ENCODE results near the gene NUCB2. TPM values are rescaled to one million over a fixed set of nuclear protein-coding genes. Genes with fewer than 3 reads are reported as not detected.
"Not testable (repeated sequence)": the region's sequence is repeated elsewhere in the genome, so short reads cannot be mapped to it uniquely, and the experiment has no call there.

Gene NUCB2
- total and polyA plus RNA-seq, 2 of the 8 experiments (the other 6 are each of a cell fraction or from before 2014, with no cell fraction given) = 9.0 to 34.2 TPM

DNA sequence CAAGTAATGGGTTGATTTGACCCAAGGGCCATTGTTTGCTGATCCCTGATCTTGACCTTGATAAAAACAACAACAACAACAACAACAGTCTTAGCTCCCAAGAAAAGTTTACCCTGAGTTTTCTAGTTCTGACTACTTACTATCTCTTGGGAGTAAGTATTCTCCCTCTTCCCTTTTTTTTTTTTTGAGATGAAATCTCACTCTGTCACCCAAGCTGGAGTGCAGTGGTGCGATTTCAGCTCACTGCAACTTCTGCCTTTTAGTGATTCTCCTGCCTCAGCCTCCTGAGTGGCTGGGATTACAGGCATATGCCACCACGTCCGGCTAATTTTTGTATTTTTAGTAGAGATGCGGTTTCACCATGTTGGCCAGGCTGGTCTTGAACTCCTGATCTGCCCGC lies 8.0 kb upstream of the NUCB2 start:
- CTCF ChIA-PET (ENCODE audit: partially characterized antibody) = interaction anchor here (0.7 kb wide), 1 partner anchor 238 kb away, joined by 3 read pairs; no protein-coding TSS in a partner anchor
- H3K14ac ChIP-seq (ENCODE audit: insufficient read length); H3K79me1 ChIP-seq (ENCODE audit: low read depth, low read length): not testable (repeated sequence)

More for the DNA sequence above, 8.0 kb upstream of the NUCB2 start:
- H3K36me3 ChIP-seq (ENCODE audit: control insufficient read depth in 2 of 4, insufficient read depth in 4 of 4, low read length in 3 of 4); POLR2A ChIA-PET (ENCODE audit: partially characterized antibody); H3K79me2 ChIP-seq (ENCODE audit: control insufficient read depth in 1 of 2, insufficient read depth in 2 of 2, low read length in 2 of 2); H3K23ac ChIP-seq (ENCODE audit: insufficient read length); H2BK20ac ChIP-seq (ENCODE audit: low read length); H3K27ac ChIP-seq (ENCODE audit: low read depth, low read length); H2BK5ac ChIP-seq (ENCODE audit: low read depth, low read length); H3K4me1 ChIP-seq (replicated peaks in 1 of 4; ENCODE audit: control insufficient read depth in 3 of 4, insufficient read depth in 4 of 4, low read length in 3 of 4); DNase-seq (ENCODE audit: low read depth in 1 of 2, low spot score in 2 of 2); H3K27me3 ChIP-seq (replicated peaks in 1 of 4; ENCODE audit: control insufficient read depth in 3 of 4, extremely low read depth in 1 of 4, insufficient read depth in 3 of 4, low read length in 3 of 4); H3K56ac ChIP-seq (replicated peaks; ENCODE audit: insufficient read length, low read depth, low read length); H3K9me3 ChIP-seq (ENCODE audit: insufficient read depth in 2 of 2, low read depth in 1 of 2, low read length in 1 of 2); FAIRE-seq; H3K23me2 ChIP-seq (ENCODE audit: low read depth, low read length); H3K4me2 ChIP-seq (ENCODE audit: insufficient read depth in 1 of 2, low read depth in 2 of 2, low read length in 2 of 2); H3K4me3 ChIP-seq (ENCODE audit: extremely low read depth in 1 of 4, insufficient read depth in 2 of 4, low read depth in 3 of 4, low read length in 4 of 4); H4K5ac ChIP-seq (ENCODE audit: insufficient read length, low read depth, low read length); H4K8ac ChIP-seq (ENCODE audit: extremely low read depth, insufficient read depth, low read length); H3K9ac ChIP-seq (replicated peaks in 1 of 4; ENCODE audit: extremely low read depth in 1 of 4, low read depth in 3 of 4, low read length in 3 of 4); H2AFZ ChIP-seq (ENCODE audit: low read length); H2BK120ac ChIP-seq (replicated peaks; ENCODE audit: low read depth, low read length); H2BK12ac ChIP-seq (ENCODE audit: low read depth, low read length); H2BK15ac ChIP-seq (ENCODE audit: low read length); H2AK5ac ChIP-seq (ENCODE audit: low read depth, low read length); H3K18ac ChIP-seq (ENCODE audit: extremely low read depth, low read length); H4K91ac ChIP-seq (replicated peaks; ENCODE audit: insufficient read length, low read length); H4K20me1 ChIP-seq (replicated peaks in 1 of 2; ENCODE audit: control insufficient read depth in 1 of 2, insufficient read depth in 2 of 2, low read length in 2 of 2); H3K4ac ChIP-seq (replicated peaks; ENCODE audit: insufficient read length, low read depth, low read length): not testable (repeated sequence)
- WGBS, 2 experiments (ENCODE audit: extremely low coverage in 1 of 2, insufficient coverage in 1 of 2, insufficient read length in 1 of 2, insufficient replicate concordance in 2 of 2, low coverage in 1 of 2, low lambda C conversion rate in 2 of 2, missing lambda C conversion rate in 1 of 2) = 81% methylated on average over 4 of the region's 5 CpGs; no CpG with 5 or more reads in 1 of the 2 experiments

Measured in H1 (cell line).